ENCODE measurements around the gene HNRNPDL.
"Not testable (repeated sequence)": the region's sequence is repeated elsewhere in the genome, so short reads cannot be mapped to it uniquely, and the experiment has no call there.

DNA sequence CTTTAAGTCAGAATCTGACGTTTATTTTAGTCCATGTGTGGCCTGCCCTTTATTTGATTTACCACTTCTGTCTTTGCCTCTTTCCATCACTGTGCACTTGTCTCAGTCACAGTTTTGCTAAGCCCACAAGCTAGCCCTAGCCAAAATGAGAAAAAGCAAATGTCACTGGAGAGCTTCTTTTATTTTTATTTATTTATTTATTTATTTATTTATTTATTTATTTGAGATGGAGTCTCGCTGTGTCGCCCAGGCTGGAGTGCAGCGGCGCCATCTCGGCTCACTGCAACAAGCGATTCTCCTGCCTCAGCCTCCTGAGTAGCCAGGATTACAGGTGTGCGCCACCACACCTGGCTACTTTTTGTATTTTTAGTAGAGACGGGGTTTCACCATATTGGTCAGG, 40.2 kb downstream of the HNRNPDL start:
- TF ChIP-seq EZH2phosphoT487 (IDR thresholded peaks at IDR 0.05; ENCODE audit: insufficient read depth, low read depth); EZH2 (IDR thresholded peaks at IDR 0.05; ENCODE audit: insufficient read depth, poor library complexity, severe bottlenecking): not testable (repeated sequence)

All from GM23248 (cell line).